ENCODE data around the gene CERK. TPM values are rescaled to one million over a fixed set of nuclear protein-coding genes. Genes with fewer than 3 reads are reported as not detected.

CERK gene
- total RNA-seq, 2 donors from 2014 or later = 10.2 to 18.0 TPM

DNA sequence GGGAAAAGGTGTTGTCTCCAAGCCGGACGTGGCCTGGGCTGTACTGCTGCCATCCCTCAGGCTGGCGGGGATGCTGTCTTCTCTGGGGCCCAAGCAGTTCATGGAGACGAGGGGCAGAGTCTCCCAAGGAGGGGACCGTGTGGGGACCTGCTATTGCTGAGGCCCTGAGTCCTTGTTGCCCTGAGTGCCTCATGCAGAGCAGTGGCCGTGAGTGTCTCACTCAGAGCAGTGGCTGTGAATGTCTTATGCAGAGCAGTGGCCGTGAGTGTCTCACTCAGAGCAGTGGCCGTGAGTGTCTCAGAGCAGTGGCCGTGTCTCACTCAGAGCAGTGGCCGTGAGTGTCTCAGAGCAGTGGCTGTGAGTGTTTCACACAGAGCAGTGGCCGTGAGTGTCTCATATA, 63.1 kb downstream of the CERK start:
- H3K27ac ChIP-seq = no peak overlapping the region
- H3K27me3 ChIP-seq (replicated peaks; ENCODE audit: insufficient read depth) = no peaks in the 10 kb centered on the region
- H3K9me3 ChIP-seq = no peaks in the 10 kb centered on the region
- no peaks in the 10 kb centered on the region for H3K4me1 ChIP-seq (replicated peaks)
- 88% methylated on average over 8 of the region's 11 CpGs for WGBS
- TF ChIP-seq POLR2A (IDR thresholded peaks at IDR 0.05) (no peak), POLR2AphosphoS5 (IDR thresholded peaks at IDR 0.05) (no peak), CTCF (IDR thresholded peaks at IDR 0.05) (no peak)
- no peaks in the 10 kb centered on the region for H3K36me3 ChIP-seq
- no peak for DNase-seq (ENCODE audit: low spot score)
- intact Hi-C loops (cut with DNase I) = no loop called here
- no peak overlapping the region for H3K4me3 ChIP-seq

GRCh38 chr22:46674367-46674781, 63.7 kb downstream of the CERK start:
- intact Hi-C loops (cut with DNase I) = no loop called here
- H3K4me1 ChIP-seq (replicated peaks) = no peaks in the 10 kb centered on the region
- H3K36me3 ChIP-seq = no peaks in the 10 kb centered on the region
- no peak for DNase-seq (ENCODE audit: low spot score)
- H3K27me3 ChIP-seq (replicated peaks; ENCODE audit: insufficient read depth) = no peaks in the 10 kb centered on the region
- WGBS = 94% methylated on average over 19 of the region's 19 CpGs
- TF ChIP-seq CTCF (IDR thresholded peaks at IDR 0.05) (no peak), POLR2A (IDR thresholded peaks at IDR 0.05) (no peak), POLR2AphosphoS5 (IDR thresholded peaks at IDR 0.05) (no peak)
- H3K27ac ChIP-seq = no peak overlapping the region
- H3K4me3 ChIP-seq = no peak overlapping the region
- no peaks in the 10 kb centered on the region for H3K9me3 ChIP-seq

- intact Hi-C loops (cut with DNase I) = no loop called here
- H3K27ac ChIP-seq = no peak overlapping the region
Measured at GRCh38 chr22:46673662-46674236, 64.3 kb downstream of the CERK start.

GRCh38 chr22:46673205-46673604, 64.8 kb downstream of the CERK start:
- intact Hi-C loops (cut with DNase I) = no loop called here
- Histone ChIP-seq H3K27ac (no peak overlapping the region), H3K4me1 (replicated peaks) (no peaks in the 10 kb centered on the region), H3K4me3 (no peak overlapping the region), H3K36me3 (no peaks in the 10 kb centered on the region), H3K9me3 (no peaks in the 10 kb centered on the region), H3K27me3 (replicated peaks; ENCODE audit: insufficient read depth) (no peaks in the 10 kb centered on the region)
- WGBS = 87% methylated on average over 10 of the region's 10 CpGs
- TF ChIP-seq CTCF (IDR thresholded peaks at IDR 0.05) (no peak), POLR2AphosphoS5 (IDR thresholded peaks at IDR 0.05) (no peak), POLR2A (IDR thresholded peaks at IDR 0.05) (no peak)
- no peak for DNase-seq (ENCODE audit: low spot score)

More at GRCh38 chr22:46673662-46674236, 64.3 kb downstream of the CERK start:
- Histone ChIP-seq H3K27me3 (replicated peaks; ENCODE audit: insufficient read depth) (no peaks in the 10 kb centered on the region), H3K4me3 (no peak overlapping the region), H3K9me3 (no peaks in the 10 kb centered on the region), H3K4me1 (replicated peaks) (no peaks in the 10 kb centered on the region), H3K36me3 (no peaks in the 10 kb centered on the region)
- 93% methylated on average over 32 of the region's 32 CpGs for WGBS
- TF ChIP-seq CTCF (IDR thresholded peaks at IDR 0.05) (no peak), POLR2A (IDR thresholded peaks at IDR 0.05) (no peak), POLR2AphosphoS5 (IDR thresholded peaks at IDR 0.05) (no peak)
- no peak for DNase-seq (ENCODE audit: low spot score)

- no peaks in the 10 kb centered on the region for H3K36me3 ChIP-seq
- TF ChIP-seq CTCF (IDR thresholded peaks at IDR 0.05) (no peak), POLR2A (IDR thresholded peaks at IDR 0.05) (no peak), POLR2AphosphoS5 (IDR thresholded peaks at IDR 0.05) (no peak)
- H3K27me3 ChIP-seq (replicated peaks; ENCODE audit: insufficient read depth) = no peaks in the 10 kb centered on the region
- no peak overlapping the region for H3K4me3 ChIP-seq
- no peak overlapping the region for H3K27ac ChIP-seq
- WGBS = 66% methylated on average over 18 of the region's 18 CpGs
- DNase-seq (ENCODE audit: low spot score) = no peak
- intact Hi-C loops (cut with DNase I) = no loop called here
- H3K4me1 ChIP-seq (replicated peaks) = no peaks in the 10 kb centered on the region
- H3K9me3 ChIP-seq = no peaks in the 10 kb centered on the region
Measured at GRCh38 chr22:46672731-46673130, 65.3 kb downstream of the CERK start.
